Aorta (tissue), 5 donors: ENCODE data around the gene FIBCD1. TPM values are rescaled to one million over a fixed set of nuclear protein-coding genes. Genes with fewer than 3 reads are reported as not detected.
A peak's percentile ranks its signal among the peaks of the same experiment; 100 is the strongest.

Experiments used
- ATAC-seq: fragments of 200-7000 bp; cut with Tn5 transposase; one replicate; pipeline ENCODE4 v1.9.1; 2022; ENCODE audit warnings: moderate library complexity; ENCODE audit not compliant: low FRiP score
- DNase-seq, 2 donors: peaks; one replicate each; pipeline ENCODE4 v3.0.0-alpha.2; 2020
- H3K27ac ChIP-seq, 2 donors: one replicate each; pipeline ENCODE4 v1.5.1; 2013; ENCODE audit warnings: low read length in 2 of 2, mild to moderate bottlenecking in 2 of 2, moderate library complexity in 2 of 2, control low read depth in 1 of 2, inconsistent platforms in 1 of 2, low read depth in 1 of 2
- H3K27me3 ChIP-seq, 2 donors: one replicate each; pipeline ENCODE4 v1.6.1; 2013; ENCODE audit warnings: control low read depth in 1 of 2, low read length in 1 of 2, mild to moderate bottlenecking in 1 of 2, moderate library complexity in 1 of 2; ENCODE audit not compliant: insufficient read depth in 2 of 2, control insufficient read depth in 1 of 2
- H3K36me3 ChIP-seq, 2 donors: one replicate each; pipeline ENCODE4 v1.6.1; 2013; ENCODE audit warnings: control low read depth in 1 of 2, low read length in 1 of 2, mild to moderate bottlenecking in 1 of 2; ENCODE audit not compliant: insufficient read depth in 2 of 2, control insufficient read depth in 1 of 2
- H3K4me1 ChIP-seq, 2 donors: one replicate each; pipeline ENCODE4 v1.6.1; 2013; ENCODE audit warnings: low read length in 2 of 2, control low read depth in 1 of 2, mild to moderate bottlenecking in 1 of 2, moderate library complexity in 1 of 2; ENCODE audit not compliant: insufficient read depth in 2 of 2, control insufficient read depth in 1 of 2
- H3K4me3 ChIP-seq, 2 donors: one replicate each; pipeline ENCODE4 v1.5.1; 2013; ENCODE audit warnings: low read length in 2 of 2, control low read depth in 1 of 2, mild to moderate bottlenecking in 1 of 2
- H3K9me3 ChIP-seq: one replicate; pipeline ENCODE4 v1.6.1; 2013; ENCODE audit warnings: mild to moderate bottlenecking, low read length; ENCODE audit not compliant: control insufficient read depth
- WGBS, 2 donors: extraction: QIAGEN DNeasy Blood & Tissue Kit; methylation state at CpG; one replicate each; pipeline ENCODE4 v1.1.7; 2013; 5-methylcytosine and 5-hydroxymethylcytosine counted together
- intact Hi-C, 2 donors: fragments of 100-400 bp; cut with DNase I; formaldehyde crosslinking; loops; one replicate each; pipeline versions ENCODE4 v1.14.2 to v1.15.0; 2022
- polyA plus RNA-seq, 2 donors: library from polyadenylated mRNA; stranded (reverse); fragments of 200-250 nt; gene quantifications; one replicate each; pipeline ENCODE4 v1.2.3, GENCODE V29; 2013
- total RNA-seq, 2 donors: library from RNA; stranded (reverse); fragmentation: NEBNext Ultra II Directional; extraction: Animal tissue kit (Norgen Biotek cat#: 25700); gene quantifications; one replicate each; pipeline ENCODE4 v1.2.1, GENCODE V29; 2021
- donor health status: healthy with polysubstance abuse.
- donor health status: Bipolar disorder and iron deficiency.
- donor health status: DM: no; HTN: no; CAD: no.
- donor health status: DM: no; HTN: no; CAD: no.
- donor health status: DM: yes; HTN: yes; CAD: no.

FIBCD1 gene
- total and polyA plus RNA-seq, 4 donors: 0.13 TPM; not detected in 3

- Histone ChIP-seq H3K4me1 (peaks cover 0 to 3% of the 10 kb centered on the region in 2 donors), H3K4me3 (no peak overlapping the region), H3K27ac (no peak overlapping the region), H3K36me3 (peaks cover 2 to 5% of the 10 kb centered on the region in 2 donors), H3K9me3 (no peaks in the 10 kb centered on the region), H3K27me3 (no peaks in the 10 kb centered on the region)
- ATAC-seq: no peak
- DNase-seq: peak; percentile 16 to 62
- intact Hi-C loops: loop anchor here in 1 of 2 donors (5.0 kb wide), 1 partner anchor 177 kb away; no protein-coding TSS in a partner anchor
- 72 to 73% methylated on average over 17 of the region's 17 CpGs for WGBS, 2 donors
Measured at GRCh38 chr9:130870491-130871381, 68.3 kb downstream of the FIBCD1 start.

GRCh38 chr9:130869250-130869649 is 69.8 kb downstream of the FIBCD1 start:
- Histone ChIP-seq H3K27ac (no peak overlapping the region), H3K4me1 (peaks cover 0 to 3% of the 10 kb centered on the region in 2 donors), H3K27me3 (no peaks in the 10 kb centered on the region), H3K4me3 (no peak overlapping the region), H3K9me3 (no peaks in the 10 kb centered on the region), H3K36me3 (peaks cover 0 to 3% of the 10 kb centered on the region in 2 donors)
- no peak for ATAC-seq
- DNase-seq: peak in 1 of 2 donors; percentile 87
- 65 to 68% methylated on average over 8 of the region's 8 CpGs for WGBS, 2 donors
- intact Hi-C loops: loop anchor here in 1 of 2 donors (5.0 kb wide), 1 partner anchor 73 kb away; no protein-coding TSS in a partner anchor

GRCh38 chr9:130868230-130868629 is 70.8 kb downstream of the FIBCD1 start:
- H3K27ac ChIP-seq: no peak overlapping the region
- ATAC-seq (no peak), DNase-seq (peak in 1 of 2 donors; percentile 15)
- no peak overlapping the region for H3K4me3 ChIP-seq
- peaks cover 0 to 3% of the 10 kb centered on the region in 2 donors for H3K36me3 ChIP-seq
- intact Hi-C loops: loop anchor here in 1 of 2 donors (5.0 kb wide), 1 partner anchor 74 kb away; no protein-coding TSS in a partner anchor
- H3K9me3 ChIP-seq: no peaks in the 10 kb centered on the region
- H3K27me3 ChIP-seq: no peaks in the 10 kb centered on the region
- 72 to 77% methylated on average over 3 of the region's 3 CpGs for WGBS, 2 donors
- peaks cover 0 to 3% of the 10 kb centered on the region in 2 donors for H3K4me1 ChIP-seq

- DNase-seq (peak in 1 of 2 donors; percentile 66), ATAC-seq (no peak)
- 61 to 64% methylated on average over 9 of the region's 9 CpGs for WGBS, 2 donors
- Histone ChIP-seq H3K27me3 (no peaks in the 10 kb centered on the region), H3K4me3 (no peak overlapping the region), H3K4me1 (no peaks in the 10 kb centered on the region), H3K9me3 (no peaks in the 10 kb centered on the region), H3K27ac (no peak overlapping the region), H3K36me3 (peaks cover 0 to 3% of the 10 kb centered on the region in 2 donors)
- intact Hi-C loops: loop anchor here (2.0 to 5.0 kb wide), 2 partner anchors 73 to 75 kb away; no protein-coding TSS in a partner anchor
Measured at GRCh38 chr9:130867556-130867955, 71.5 kb downstream of the FIBCD1 start.

GRCh38 chr9:130866474-130866965 is 72.5 kb downstream of the FIBCD1 start:
- DNase-seq (peak; percentile 76 to 82), ATAC-seq (peak; percentile 54)
- no peaks in the 10 kb centered on the region for H3K27me3 ChIP-seq
- 37 to 38% methylated on average over 4 of the region's 4 CpGs for WGBS, 2 donors
- no peak overlapping the region for H3K27ac ChIP-seq
- intact Hi-C loops: loop anchor here (2.0 to 5.0 kb wide), 2 partner anchors 74 to 76 kb away; no protein-coding TSS in a partner anchor
- H3K36me3 ChIP-seq: peaks cover 0 to 3% of the 10 kb centered on the region in 2 donors
- H3K9me3 ChIP-seq: no peaks in the 10 kb centered on the region
- no peak overlapping the region for H3K4me3 ChIP-seq
- H3K4me1 ChIP-seq: no peaks in the 10 kb centered on the region

- Histone ChIP-seq H3K4me3 (no peak overlapping the region), H3K27me3 (no peaks in the 10 kb centered on the region), H3K9me3 (no peaks in the 10 kb centered on the region), H3K36me3 (peaks cover 0 to 3% of the 10 kb centered on the region in 2 donors), H3K27ac (no peak overlapping the region), H3K4me1 (no peaks in the 10 kb centered on the region)
- intact Hi-C loops: loop anchor here (2.0 to 5.0 kb wide), 3 partner anchors 75 to 95 kb away; no protein-coding TSS in a partner anchor
- 90 to 94% methylated on average over 3 of the region's 3 CpGs for WGBS, 2 donors
- ATAC-seq (no peak), DNase-seq (no peak)
Measured at GRCh38 chr9:130865921-130866320, 73.1 kb downstream of the FIBCD1 start.

- DNase-seq: peak in 1 of 2 donors; percentile 59
- no peaks in the 10 kb centered on the region for H3K27me3 ChIP-seq
- WGBS, 2 donors: 75 to 79% methylated on average over 6 of the region's 6 CpGs
- H3K4me3 ChIP-seq: no peak overlapping the region
- intact Hi-C loops: loop anchor here (2.0 to 5.0 kb wide), 3 partner anchors 94 to 157 kb away; no protein-coding TSS in a partner anchor
- no peaks in the 10 kb centered on the region for H3K9me3 ChIP-seq
- ATAC-seq: no peak
- peaks cover 0 to 3% of the 10 kb centered on the region in 2 donors for H3K36me3 ChIP-seq
- no peaks in the 10 kb centered on the region for H3K4me1 ChIP-seq
- no peak overlapping the region for H3K27ac ChIP-seq
Measured at GRCh38 chr9:130864541-130864940, 74.5 kb downstream of the FIBCD1 start.

- H3K4me1 ChIP-seq: peaks cover 0 to 1% of the 10 kb centered on the region in 2 donors
- 79 to 80% methylated on average over 23 of the region's 23 CpGs for WGBS, 2 donors
- peak in 1 of 2 donors; percentile 72 for DNase-seq
- ATAC-seq: no peak
- H3K27ac ChIP-seq: peak overlapping the region in 1 of 2 donors; percentile 1
- no peaks in the 10 kb centered on the region for H3K27me3 ChIP-seq
- peaks cover 0 to 3% of the 10 kb centered on the region in 2 donors for H3K36me3 ChIP-seq
- intact Hi-C loops: loop anchor here (2.0 to 5.0 kb wide), 3 partner anchors 92 to 155 kb away; no protein-coding TSS in a partner anchor
- H3K4me3 ChIP-seq: no peak overlapping the region
- no peaks in the 10 kb centered on the region for H3K9me3 ChIP-seq
Measured at GRCh38 chr9:130862747-130863146, 76.3 kb downstream of the FIBCD1 start.
